Activated CD8-positive, alpha-beta memory T cell treated with anti-CD3 and anti-CD28 coated beads, Interleukin-2, amount 50 U/mL, for 1 hour (primary cell): ENCODE measurements around the gene MGAT4B.

ENCODE experiments used
- DNase-seq: peaks from one replicate; pipeline ENCODE4 v3.0.0-alpha.2; 2020; ENCODE audit errors: extremely low read depth

MGAT4B gene

DNA sequence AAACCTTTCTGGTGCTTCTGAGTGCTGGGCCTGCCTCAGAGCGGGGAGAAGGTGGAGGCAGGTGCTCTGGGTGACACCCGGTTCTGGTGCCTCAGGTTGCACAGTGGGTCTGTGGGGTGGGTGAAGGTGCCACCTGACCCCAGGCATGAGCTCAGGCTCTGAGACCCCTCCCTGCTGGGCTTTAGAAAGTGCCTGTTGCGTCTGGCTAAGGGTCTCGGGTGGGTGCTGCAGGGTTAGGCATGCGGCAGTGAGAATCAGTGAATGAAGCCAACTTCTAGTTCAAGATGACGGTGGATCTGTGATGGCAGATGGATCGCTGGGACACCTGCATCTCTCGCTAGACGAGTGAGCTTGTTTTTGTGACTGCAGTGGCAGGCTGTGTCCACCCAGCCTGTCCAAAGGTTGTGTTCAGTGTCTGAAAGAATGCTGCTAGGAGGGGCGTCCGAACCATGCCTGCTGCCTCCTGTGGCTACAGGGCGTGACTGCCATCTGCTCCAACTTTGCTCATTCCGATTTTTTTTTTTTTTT lies 19.1 kb upstream of the MGAT4B start:
- DNase-seq: no peak

GRCh38 chr5:179824745-179825112 lies 18.1 kb upstream of the MGAT4B start:
- DNase-seq: no peak

DNA sequence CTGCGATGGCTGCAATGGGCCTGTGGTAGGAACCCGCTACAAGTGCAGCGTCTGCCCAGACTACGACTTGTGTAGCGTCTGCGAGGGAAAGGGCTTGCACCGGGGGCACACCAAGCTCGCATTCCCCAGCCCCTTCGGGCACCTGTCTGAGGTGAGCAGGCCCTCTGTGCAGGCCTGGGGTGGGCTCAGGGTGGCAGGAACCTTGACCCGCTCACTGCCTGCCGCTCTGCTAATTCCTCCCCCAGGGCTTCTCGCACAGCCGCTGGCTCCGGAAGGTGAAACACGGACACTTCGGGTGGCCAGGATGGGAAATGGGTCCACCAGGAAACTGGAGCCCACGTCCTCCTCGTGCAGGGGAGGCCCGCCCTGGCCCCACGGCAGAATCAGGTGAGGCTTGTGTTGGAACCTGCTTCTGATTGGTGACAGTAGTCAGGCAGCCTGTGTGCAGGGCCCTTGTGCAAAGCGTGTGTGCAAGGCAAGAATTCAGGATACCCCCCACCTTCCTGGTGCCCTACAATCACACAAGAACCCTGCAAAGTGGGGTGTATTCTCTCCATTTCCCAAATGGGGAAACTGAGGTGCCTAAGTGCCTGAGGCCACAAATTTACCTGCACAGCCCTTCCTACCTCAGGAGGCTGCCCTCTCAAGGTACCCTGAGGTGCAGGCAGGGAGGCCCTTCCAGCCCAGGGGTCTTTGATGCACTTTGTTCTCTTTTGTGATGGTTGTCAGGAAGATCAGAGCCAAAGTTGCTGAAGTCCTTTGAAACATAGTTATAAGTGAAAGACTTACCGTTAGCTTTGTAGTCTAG lies 17.5 kb upstream of the MGAT4B start:
- DNase-seq: no peak

DNA sequence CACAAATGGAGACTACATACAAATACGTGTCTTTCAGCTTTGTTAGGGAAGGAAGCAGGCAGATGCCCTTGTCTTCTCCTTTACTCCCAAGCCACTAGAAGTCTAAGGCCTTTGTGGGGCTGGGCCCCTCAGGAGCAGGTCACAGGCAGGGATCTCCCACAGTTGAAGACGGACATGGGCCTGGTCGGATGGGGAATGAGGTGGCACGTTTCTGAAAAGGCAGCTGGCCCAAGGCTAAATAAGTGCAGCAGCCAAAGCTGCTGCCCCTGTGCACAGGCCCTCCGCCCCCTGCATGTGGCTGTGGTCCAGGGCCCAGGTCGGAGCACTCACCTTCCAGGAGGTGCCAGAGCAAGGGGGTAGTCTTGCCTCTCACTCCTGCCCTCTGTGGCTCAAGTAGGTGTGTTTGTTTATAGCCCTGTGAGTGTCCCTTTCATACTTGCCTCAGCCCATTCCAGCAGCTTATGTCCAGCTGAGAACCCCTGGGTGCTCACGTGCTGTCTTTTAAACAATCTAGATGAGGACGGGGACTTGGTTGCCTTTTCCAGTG lies 15.9 kb upstream of the MGAT4B start:
- no peak for DNase-seq

DNA sequence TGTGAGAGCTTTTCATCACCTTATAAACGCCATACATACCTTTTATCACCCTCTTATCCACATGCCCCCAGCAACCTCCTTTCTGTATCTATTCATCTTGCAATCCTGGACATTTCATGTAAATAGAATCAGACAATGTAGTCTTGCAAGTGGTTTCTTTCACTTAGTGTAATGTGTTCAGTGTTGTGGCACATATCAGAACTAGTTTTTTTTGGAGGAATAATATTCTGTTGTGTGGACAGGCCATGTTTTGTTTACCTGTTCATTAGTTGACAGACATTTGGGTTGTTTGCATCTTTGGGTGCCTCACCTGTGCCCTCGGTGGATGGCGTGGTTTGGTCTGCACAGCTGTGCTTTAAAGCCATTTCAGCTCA lies 15.4 kb upstream of the MGAT4B start:
- no peak for DNase-seq

DNA sequence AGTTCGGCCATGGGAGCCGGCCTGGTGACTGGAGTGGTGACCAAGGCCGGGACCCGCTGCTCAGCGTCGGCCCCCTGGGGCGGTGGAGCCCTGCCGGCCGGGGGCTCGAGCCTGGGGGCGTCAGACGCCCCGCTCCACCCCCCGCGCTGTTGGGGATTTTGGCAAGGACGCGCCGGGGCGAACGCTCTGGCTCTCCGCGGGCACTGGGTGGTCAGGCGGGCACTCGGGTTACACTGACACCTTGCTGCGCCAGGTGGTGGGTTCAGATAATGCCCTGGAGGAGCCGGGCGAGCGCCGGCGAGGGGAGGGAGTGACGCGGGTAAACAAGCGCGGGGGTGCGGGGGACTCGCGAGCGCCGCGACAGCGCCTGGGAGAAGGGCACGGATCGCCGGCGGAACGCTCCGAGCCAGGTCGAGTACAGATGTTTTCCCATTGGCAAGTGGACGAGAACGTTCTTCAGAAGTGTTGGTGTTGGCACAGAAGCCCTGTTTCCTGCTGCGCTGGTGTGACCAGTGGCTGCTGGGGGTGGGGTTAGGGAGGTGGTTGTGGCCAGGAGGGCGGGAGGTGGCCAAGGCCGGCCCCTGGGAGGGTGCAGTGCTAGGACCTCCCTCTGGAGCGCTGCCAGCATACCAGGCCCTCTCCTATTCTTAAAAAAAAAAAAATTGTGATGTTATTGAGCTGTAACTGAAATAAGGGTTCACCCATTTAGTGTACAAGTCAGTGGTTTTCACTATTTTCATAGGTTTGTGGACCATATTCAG lies 14.8 kb upstream of the MGAT4B start:
- DNase-seq: peak; percentile 64

DNA sequence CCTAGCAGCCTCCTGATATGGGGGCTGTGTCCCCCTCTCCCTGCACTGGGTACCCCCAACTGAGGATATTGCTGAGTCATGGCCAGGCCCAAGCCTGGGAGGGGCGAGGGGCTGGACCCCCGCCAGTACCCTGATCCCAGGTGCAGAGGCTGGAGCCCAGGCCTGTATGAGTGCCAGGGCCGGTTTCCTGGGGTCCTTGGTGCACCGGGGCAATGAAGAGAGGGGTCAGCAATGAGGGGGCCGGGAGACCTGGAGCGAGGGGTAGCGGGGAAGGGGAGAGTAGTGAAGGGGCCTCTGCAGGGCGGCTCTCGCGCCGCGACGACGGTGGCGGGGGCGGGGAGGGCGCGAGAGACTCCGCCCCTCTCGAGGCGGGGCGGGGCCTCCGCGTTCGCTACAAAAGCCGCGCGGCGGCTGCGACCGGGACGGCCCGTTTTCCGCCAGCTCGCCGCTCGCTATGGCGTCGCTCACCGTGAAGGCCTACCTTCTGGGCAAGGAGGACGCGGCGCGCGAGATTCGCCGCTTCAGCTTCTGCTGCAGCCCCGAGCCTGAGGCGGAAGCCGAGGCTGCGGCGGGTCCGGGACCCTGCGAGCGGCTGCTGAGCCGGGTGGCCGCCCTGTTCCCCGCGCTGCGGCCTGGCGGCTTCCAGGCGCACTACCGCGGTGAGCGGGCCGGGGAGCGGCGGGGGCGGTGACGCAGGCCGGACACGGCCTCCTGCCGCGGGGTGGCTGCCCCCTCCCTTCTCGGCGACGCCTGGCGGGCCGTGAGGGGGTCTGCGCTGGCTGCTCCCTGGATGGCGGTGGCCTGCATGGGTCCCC lies 14.0 kb upstream of the MGAT4B start, which contains the start of gene SQSTM1:
SQSTM1 (plus strand) TSS at position 423 of the 815 bp plus-strand sequence; CDS start at position 455, 32 bp downstream.
- DNase-seq: no peak

DNA sequence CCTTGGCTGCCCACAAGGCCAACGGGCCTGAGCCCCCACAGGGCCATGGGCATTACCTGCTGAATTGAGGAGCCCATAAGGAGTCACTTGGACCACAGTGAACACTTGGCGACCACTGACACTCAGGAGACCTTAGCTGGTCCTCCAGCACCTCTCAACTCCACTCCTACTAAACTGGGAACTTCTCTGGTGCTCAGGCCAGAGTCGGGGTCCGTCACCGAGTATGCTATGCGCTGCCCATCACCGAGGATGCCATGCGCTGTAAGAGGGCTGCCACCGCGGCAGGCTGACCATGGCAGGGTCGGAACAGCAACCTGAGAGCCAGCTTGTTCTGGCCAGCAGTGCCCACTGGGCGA lies 13.4 kb upstream of the MGAT4B start:
- no peak for DNase-seq

DNA sequence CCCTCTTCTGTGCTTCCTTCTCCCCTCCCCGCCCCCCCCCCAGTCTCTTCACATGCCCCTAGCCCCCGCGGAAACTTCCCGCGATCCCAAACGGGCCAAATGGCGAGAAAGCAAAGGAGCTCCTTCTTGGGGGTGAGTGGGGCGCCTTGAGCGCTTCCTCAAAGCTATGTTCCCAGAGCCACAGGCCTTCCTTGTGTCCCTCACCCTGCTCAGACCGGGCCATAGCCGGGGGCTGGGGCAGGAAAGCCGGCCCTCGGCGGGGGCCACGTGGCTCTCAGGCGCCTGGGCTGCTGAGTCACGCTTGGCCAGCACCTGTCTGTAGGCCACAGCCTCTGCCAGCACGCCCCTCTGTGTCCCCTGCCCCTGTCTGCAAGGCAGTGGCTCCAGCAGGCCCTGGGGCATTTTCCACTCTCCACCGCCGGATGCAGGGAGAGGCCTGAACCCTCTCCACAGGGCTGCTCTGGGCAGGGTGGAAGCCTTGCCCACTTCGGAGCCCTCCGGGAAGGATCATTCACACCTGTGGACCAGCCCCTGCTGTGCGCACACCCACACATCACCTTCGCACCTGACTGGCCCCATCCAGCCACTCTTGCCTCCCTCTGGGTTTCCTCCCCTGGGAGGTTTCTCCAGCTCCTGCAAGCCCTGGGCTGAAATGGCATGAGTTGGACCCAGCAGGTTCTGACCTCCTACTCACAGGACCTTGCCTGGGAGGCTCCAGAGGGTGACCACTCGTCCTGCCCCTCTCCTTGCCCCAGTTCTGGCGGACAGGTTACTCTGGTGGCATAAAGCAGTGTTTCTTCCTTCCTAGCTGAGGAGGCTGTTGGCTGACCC lies 12.8 kb upstream of the MGAT4B start:
- no peak for DNase-seq

GRCh38 chr5:179818746-179819295 lies 12.2 kb upstream of the MGAT4B start:
- DNase-seq: peak; percentile 65

DNA sequence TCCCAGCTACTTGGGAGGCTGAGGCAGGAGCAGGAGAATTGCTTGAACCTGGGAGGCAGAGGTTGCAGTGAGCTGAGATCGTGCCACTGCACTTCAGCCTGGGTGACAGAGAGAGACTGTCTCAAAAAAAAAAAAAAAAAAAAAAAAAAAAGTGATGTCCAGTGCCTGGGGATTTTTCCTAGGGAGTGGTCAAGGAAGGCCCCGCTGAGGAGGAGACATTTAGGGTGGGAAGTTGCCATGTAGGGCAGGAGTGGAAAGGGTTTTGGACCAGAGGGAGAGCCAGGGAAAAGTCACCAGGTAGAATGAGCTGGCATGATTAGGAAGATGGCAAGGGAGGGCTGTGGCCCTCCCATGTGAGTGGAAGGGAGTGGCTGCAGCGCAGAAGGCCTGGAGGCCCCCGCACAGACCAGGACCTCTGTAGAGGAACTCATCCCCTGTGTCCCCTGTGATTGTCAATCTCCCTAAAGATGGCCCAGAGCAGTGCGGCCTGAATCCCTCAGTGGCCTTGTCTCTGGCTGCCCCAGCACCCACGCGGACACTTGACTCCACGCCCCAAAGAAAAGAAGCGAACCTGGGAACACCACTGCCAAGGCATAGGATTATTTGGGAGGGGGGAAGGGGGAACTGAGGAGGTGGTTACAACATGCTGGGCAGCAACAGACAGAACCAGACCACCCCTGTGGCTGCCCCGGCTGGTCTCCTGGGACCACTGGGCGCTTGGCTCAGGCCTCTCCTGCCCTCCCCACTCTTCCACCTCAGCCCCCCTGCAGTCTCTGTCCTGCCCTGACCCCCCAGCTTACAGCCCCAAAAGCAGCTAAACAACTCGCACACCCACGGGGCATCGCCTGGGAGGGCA lies 11.5 kb upstream of the MGAT4B start:
- DNase-seq: no peak

DNA sequence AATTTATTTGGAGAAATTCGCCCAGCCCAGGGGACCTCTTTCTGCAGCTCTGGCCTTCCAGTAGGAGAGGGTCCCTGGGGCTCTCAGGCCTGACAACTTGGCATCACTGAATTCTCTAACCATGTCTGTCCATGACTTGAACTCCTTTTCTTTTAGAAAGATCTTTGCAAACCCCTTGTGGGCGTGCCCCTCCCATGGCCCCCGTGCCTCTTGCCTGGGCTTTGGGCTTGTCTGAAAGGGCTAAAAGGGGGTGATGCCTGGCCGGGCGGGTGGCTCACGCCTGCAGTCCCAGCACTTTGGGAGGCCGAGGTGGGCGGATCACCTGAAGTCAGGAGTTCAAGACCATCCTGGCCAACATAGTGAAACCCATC lies 10.8 kb upstream of the MGAT4B start:
- DNase-seq: no peak

- no peak for DNase-seq
Measured at GRCh38 chr5:179816796-179817469, 10.3 kb upstream of the MGAT4B start.

DNA sequence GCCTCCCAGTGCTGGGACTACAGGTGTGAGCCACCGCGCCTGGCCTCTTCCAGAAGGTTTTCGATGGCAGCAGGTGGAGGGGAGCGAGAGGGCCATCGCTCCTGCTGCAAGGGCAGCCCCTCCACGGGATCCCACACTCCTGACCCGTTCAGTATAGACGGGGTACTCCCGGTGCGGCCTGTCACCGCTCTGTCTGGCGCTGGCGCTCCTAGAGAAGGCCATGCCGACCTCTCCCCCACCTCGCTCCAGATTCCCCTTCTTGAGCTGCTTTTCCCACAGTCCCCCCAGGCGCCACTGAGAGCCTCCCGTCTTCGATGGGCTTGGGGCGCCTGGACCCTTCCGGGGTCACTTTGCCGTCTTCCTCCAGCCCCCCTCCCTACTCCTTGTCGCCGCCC lies 9.7 kb upstream of the MGAT4B start:
- no peak for DNase-seq

DNA sequence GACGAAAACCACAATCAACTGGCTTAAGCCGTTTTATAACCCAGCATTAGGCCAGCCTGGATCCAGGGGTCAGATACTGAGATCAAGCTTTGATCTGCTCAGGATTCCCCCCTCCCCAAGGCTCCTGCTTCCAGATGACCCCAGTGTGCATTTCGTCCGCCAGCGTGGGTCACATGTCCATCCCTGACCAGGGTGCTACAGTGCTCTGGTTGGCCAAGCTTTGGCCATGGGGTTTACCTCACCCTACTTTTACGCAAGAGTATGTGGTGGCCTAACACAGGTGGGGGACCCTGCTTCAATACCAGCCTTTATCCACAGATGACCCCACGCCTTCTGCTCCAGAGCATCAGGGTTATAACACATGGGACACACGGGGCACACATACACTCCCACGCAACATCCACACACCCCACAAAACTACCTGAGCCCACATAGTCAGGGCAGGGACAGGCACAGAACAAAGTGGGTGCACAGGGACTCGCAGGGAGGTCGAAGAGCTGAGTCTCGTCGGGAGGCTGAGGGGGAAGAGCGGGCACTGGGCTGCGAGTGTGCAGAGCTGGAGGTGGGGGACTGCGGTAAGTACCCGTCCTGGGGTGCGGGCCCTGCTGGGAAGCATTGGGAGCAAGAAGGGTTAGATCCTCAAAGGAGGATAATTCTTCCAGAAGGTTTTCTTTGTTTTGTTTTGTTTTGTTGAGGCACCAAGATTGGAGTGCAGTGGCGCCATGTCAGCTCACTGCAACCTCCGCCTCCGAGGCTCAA lies 9.0 kb upstream of the MGAT4B start:
- DNase-seq: no peak

DNA sequence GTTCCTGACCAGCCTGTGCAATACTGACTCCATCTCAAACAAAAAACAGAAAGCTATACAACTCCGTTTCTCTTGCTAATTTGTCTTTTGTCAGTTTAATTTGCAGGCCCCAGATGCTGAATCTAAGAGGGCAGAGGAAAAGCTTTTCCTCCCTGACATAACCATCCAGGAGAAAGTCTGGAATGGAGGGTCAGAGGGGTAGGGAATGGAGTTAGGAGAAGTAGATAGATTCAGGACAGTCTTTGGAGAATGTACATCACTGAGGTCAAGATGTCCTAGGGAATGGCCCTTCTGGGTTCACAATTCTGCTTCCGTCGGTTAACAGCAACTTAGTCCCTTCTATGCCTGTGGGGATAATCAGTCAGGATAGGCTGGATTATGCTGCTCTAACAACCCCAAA lies 7.4 kb upstream of the MGAT4B start:
- no peak for DNase-seq

GRCh38 chr5:179812997-179813607 lies 6.4 kb upstream of the MGAT4B start:
- DNase-seq: no peak
